NT2/D1 (cell line): ENCODE measurements around the gene TATDN2.

Experiments used
- SUZ12 ChIP-seq: IDR thresholded peaks from 2 replicates; pipeline ENCODE4 v1.6.1; 2011; ENCODE audit not compliant: insufficient read length, insufficient read depth; ENCODE audit errors: extremely low read depth
- ZNF274 ChIP-seq: IDR thresholded peaks from 2 replicates; pipeline ENCODE4 v1.6.1; 2011; ENCODE audit warnings: mild to moderate bottlenecking, low read depth, low read length

DNA sequence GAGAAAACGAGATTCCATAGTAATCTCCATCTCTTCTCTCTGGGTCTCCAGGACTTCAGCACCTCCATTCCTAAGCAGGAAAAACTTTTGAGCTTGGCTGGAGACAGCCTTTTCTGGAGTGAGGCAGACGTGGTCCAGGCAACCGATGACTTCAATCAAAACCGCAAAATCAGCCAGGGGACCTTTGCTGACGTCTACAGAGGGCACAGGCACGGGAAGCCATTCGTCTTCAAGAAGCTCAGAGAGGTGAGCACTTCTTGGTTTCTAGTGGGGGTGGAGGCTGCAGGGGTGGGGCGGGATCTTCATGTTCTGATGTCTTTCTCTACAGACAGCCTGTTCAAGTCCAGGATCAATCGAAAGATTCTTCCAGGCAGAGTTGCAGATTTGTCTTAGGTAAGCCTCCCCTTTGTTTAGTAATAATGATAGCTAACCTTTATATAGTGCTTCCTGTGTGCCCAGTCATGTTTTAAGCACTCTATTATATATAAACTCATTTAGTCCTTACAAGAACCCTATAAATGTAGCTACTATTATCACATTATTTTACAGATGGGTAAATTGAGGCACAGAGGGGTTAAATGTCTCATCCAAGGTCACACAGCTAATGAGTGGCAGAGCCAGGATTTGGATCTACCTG is 35.0 kb upstream of the TATDN2 start:
- TF ChIP-seq SUZ12 (no peak), ZNF274 (no peak)
